Naive thymus-derived CD8-positive, alpha-beta T cell (primary cell): Measurements from ENCODE around the gene IFNAR2. TPM values are rescaled to one million over a fixed set of nuclear protein-coding genes. Genes with fewer than 3 reads are reported as not detected.
A peak's percentile ranks its signal among the peaks of the same experiment; 100 is the strongest.

Experiments used
- ATAC-seq, 2 donors: fragments of 150-1000 bp; cut with Tn5 transposase in 1 of 2; sonication (Bioruptor Pico), chemical (Tn5 transposase) in 1 of 2; 1 replicate in 1 of 2; 2 replicates in 1 of 2; pipeline ENCODE4 v1.10.0; 2021; ENCODE audit warnings: mild to moderate bottlenecking in 2 of 2, moderate library complexity in 2 of 2
- POLR2A ChIA-PET: fragments of 350-600 bp; sonication (Branson Sonifier 250); formaldehyde crosslinking; loops from one replicate; lab custom pipeline; 2021; ENCODE audit warnings: antibody characterized with exemption; lab: Charles Lee
- DNase-seq, 10 donors: peaks; one replicate each; pipeline versions ENCODE4 v3.0.0 to v3.0.0-alpha.2; 2020 to 2022
- H3K27ac Mint-ChIP-seq, 10 donors: one replicate each; pipeline ENCODE4 v1.8.0; 2020 to 2022; ENCODE audit warnings: mild to moderate bottlenecking in 10 of 10, mixed read lengths in 10 of 10, moderate library complexity in 4 of 10, inconsistent platforms in 1 of 10
- H3K27me3 Mint-ChIP-seq, 5 donors: one replicate each; pipeline ENCODE4 v1.8.0; 2021 to 2022; ENCODE audit warnings: mixed read lengths in 5 of 5
- H3K36me3 Mint-ChIP-seq, 3 donors: one replicate each; pipeline ENCODE4 v1.8.0; 2020 to 2022; ENCODE audit warnings: mixed read lengths in 3 of 3, mild to moderate bottlenecking in 2 of 3, inconsistent platforms in 1 of 3
- H3K4me1 Mint-ChIP-seq, 4 donors: one replicate each; pipeline ENCODE4 v1.8.0; 2021 to 2022; ENCODE audit warnings: mixed read lengths in 4 of 4
- H3K4me3 Mint-ChIP-seq, 10 donors: one replicate each; pipeline ENCODE4 v1.8.0; 2020 to 2022; ENCODE audit warnings: mild to moderate bottlenecking in 10 of 10, mixed read lengths in 10 of 10, moderate library complexity in 6 of 10, inconsistent platforms in 1 of 10
- H3K9me3 Mint-ChIP-seq, 9 donors: one replicate each; pipeline ENCODE4 v1.8.0; 2020 to 2022; ENCODE audit warnings: mixed read lengths in 9 of 9, mild to moderate bottlenecking in 3 of 9, inconsistent platforms in 1 of 9, moderate library complexity in 1 of 9
- polyA plus RNA-seq, 3 donors: library from polyadenylated mRNA; unstranded; fragments of 300-500 nt; fragmentation: Illumina TruSeq; gene quantifications; one replicate each; pipeline ENCODE4 v1.2.3, GENCODE V29; 2021
- total RNA-seq, 8 experiments: library from RNA in 2 of 8; stranded (reverse) in 2 of 8; gene quantifications; one replicate each; pipeline ENCODE4 v1.2.3 and lab custom pipeline; 2021 to 2026

Gene IFNAR2
- total and polyA plus RNA-seq, 5 experiments from 2014 or later = 53.9 to 72.9 (median 63.3) TPM

DNA sequence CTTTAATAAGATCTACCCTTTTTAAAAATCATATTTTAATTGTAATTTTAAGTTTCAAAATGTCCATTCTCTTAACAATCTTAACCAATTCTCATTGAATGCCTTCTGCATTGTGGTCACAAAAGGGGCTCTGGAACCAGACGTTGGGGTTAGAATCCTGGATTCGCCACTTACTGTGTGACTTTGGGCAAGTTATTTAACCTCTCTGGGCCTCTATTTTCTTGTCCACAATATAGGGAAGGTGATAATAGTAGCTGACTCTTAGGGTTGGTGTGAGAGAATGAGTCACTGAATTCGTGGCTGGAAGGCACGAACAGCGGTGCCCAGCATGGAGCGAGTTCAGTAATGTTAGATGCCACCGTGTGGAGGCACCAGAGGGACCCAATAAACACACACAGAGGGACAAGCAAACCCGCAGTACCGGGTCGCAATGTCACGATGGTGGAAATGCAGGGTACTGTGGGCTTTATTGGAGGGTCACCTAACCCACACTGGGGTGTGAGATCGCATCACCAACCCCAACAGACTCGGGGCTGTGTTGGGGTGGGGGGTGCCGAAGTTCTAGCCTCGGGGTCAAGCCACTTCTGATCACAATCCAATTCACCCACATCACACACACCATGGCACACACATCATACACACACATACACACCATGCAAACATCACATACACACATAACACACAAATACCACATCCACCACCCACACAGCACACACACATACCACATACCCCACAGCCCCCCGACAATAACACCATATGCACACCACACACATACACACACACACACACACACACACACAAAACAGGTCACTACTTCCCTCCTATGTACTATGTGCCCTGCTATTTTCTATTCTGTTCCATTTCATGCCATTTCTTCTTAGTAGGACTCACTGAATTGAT, 27.0 kb upstream of the IFNAR2 start:
- H3K4me3 Mint-ChIP-seq = no peak overlapping the region
- H3K36me3 Mint-ChIP-seq = no peaks in the 10 kb centered on the region
- H3K27me3 Mint-ChIP-seq = no peaks in the 10 kb centered on the region
- DNase-seq (no peak), ATAC-seq (no peak)
- H3K4me1 Mint-ChIP-seq = peaks cover 42 to 81% (median 65%) of the 10 kb centered on the region in 4 donors
- POLR2A ChIA-PET = interaction anchor here (0.6 to 2.9 kb wide), 4 partner anchors 11 to 159 kb away, joined by 3 to 18 read pairs (median 3); partner anchors contain the start of gene IFNAR1
- H3K27ac Mint-ChIP-seq = peak overlapping the region; percentile 20 to 88 (median 58)
- no peaks in the 10 kb centered on the region for H3K9me3 Mint-ChIP-seq

DNA sequence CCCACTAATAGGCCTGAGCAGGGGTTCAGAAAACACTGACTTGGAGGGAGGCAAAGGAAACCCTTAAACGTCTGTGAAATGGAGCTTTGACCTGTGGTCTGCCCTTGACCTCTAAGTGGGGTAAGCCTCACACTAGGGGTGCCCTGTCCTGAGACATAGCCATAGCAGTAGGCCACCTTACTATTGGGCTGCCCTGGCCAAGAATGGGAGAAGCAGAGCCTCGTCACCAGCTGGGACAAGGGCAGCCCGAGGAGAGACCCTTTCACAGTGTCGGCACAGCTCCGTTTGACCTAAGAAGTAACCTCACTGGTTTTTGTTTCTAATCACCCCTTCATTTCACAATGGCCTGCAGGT, 26.4 kb upstream of the IFNAR2 start:
- Mint-ChIP-seq H3K36me3 (no peaks in the 10 kb centered on the region), H3K4me1 (peaks cover 45 to 84% (median 71%) of the 10 kb centered on the region in 4 donors), H3K27me3 (no peaks in the 10 kb centered on the region), H3K4me3 (no peak overlapping the region), H3K27ac (peak overlapping the region in 9 of 10 donors; percentile 17 to 88 (median 64)), H3K9me3 (peaks cover 0 to 2% (median 0%) of the 10 kb centered on the region in 9 donors)
- ATAC-seq = no peak
- DNase-seq = no peak
- POLR2A ChIA-PET = interaction anchor here (0.8 to 2.9 kb wide), 4 partner anchors 11 to 158 kb away, joined by 3 to 18 read pairs (median 4); partner anchors contain the start of gene IFNAR1

DNA sequence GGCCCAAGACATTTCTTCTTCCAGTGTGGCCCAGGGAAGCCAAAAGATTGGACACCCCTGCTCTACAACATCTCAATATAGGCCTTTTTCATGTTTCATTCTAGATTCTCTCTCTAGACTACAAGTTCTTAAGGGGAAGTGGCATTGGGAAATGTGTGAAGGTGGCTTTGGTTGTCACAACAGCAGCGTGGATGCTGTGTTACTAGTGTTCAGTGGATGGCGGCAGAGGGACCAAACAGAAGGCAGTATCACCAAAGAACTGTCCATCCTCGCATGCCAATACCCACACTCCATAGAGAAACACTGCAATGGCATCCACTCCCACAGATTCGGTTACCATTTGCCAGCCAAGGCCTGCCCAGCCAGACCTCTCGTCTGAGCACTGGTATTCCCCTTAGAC, 24.3 kb upstream of the IFNAR2 start:
- DNase-seq = peak in 2 of 10 donors; percentile 30 to 32
- H3K4me1 Mint-ChIP-seq = peaks cover 41 to 82% (median 69%) of the 10 kb centered on the region in 4 donors
- H3K27ac Mint-ChIP-seq = peak overlapping the region; percentile 50 to 95 (median 84)
- H3K36me3 Mint-ChIP-seq = no peaks in the 10 kb centered on the region
- no peaks in the 10 kb centered on the region for H3K27me3 Mint-ChIP-seq
- ATAC-seq = peak; percentile 27 to 63
- POLR2A ChIA-PET = interaction anchor here (0.6 to 2.9 kb wide), 10 partner anchors 8 to 275 kb away, joined by 3 to 18 read pairs (median 4); partner anchors contain the start of genes IFNAR1, IL10RB and TMEM50B
- H3K4me3 Mint-ChIP-seq = peak overlapping the region; percentile 4 to 80 (median 64)
- H3K9me3 Mint-ChIP-seq = peaks cover 0 to 4% (median 0%) of the 10 kb centered on the region in 9 donors

DNA sequence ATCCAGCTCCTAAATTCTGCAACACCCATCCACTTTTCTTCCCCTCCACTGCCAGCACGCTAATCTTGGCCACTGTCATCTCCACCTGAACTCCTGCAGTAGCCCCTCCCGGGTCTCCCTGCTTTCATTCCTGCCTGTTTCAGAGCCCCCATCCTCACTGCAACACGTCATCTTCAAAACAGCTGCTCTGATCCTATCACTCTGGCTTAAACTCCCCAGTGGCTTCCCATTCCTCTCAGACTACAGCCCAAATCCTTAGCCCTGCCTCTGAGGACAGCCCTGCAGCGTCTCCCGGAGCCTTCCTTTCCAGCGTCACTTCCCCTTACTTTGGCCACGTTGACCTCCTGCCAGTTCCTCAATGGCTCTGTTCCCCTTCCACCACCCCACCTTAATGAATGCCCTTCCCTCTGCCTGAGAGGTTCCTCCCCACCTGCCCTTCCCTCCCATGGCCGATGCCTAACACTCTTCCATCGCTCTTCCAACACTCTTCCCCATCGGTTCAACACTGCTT, 22.9 kb upstream of the IFNAR2 start:
- Mint-ChIP-seq H3K4me3 (peak overlapping the region in 8 of 10 donors; percentile 7 to 67 (median 58)), H3K9me3 (peaks cover 0 to 4% (median 0%) of the 10 kb centered on the region in 9 donors), H3K4me1 (peaks cover 41 to 86% (median 76%) of the 10 kb centered on the region in 4 donors), H3K36me3 (no peaks in the 10 kb centered on the region), H3K27ac (peak overlapping the region; percentile 69 to 92 (median 84)), H3K27me3 (no peaks in the 10 kb centered on the region)
- DNase-seq = no peak
- no peak for ATAC-seq
- POLR2A ChIA-PET = interaction anchor here (0.6 to 0.7 kb wide), 2 partner anchors 51 to 1447 kb away, joined by 3 to 4 read pairs; no protein-coding TSS in a partner anchor

DNA sequence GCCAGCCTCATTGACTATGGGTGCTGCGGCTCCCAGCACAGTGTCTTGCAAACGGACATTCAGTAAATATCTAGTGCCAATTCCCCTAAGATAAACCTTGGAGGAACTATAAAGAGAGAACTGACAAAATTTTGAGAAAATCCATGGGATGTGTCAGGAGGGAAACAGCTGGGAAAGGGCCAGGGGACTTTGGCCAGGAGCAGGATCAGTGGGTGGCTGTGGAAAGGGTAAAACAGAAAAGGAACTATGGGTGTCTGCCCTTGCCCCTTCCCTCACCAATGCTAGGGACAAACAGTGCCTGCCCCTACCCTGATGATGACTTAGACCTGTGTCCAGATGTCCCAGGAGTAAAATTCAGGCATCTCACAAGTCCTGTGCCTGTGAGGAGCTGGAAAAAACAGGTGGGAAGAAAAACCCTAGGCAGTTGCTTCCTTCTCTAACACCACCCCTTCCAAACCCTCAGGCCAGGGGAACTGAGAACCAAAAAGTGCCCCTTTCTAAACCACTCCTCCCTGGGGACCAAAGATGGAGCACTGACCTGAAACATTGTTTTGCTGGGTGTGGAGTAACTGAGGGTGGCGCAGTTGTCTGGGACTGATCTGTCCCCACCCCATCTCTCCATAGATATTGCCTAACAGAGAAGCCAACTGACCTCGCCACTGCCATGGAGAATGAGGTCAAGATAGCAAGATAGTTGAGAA, 22.1 kb upstream of the IFNAR2 start:
- DNase-seq (no peak), ATAC-seq (no peak)
- Mint-ChIP-seq H3K4me3 (peak overlapping the region in 6 of 10 donors; percentile 7 to 63 (median 48)), H3K36me3 (no peaks in the 10 kb centered on the region), H3K27me3 (no peaks in the 10 kb centered on the region), H3K4me1 (peaks cover 44 to 85% (median 79%) of the 10 kb centered on the region in 4 donors), H3K27ac (peak overlapping the region in 9 of 10 donors; percentile 39 to 92 (median 73)), H3K9me3 (peaks cover 0 to 4% (median 0%) of the 10 kb centered on the region in 9 donors)
- POLR2A ChIA-PET = interaction anchor here (0.6 kb wide), 2 partner anchors 76 to 1448 kb away, joined by 3 read pairs; no protein-coding TSS in a partner anchor

DNA sequence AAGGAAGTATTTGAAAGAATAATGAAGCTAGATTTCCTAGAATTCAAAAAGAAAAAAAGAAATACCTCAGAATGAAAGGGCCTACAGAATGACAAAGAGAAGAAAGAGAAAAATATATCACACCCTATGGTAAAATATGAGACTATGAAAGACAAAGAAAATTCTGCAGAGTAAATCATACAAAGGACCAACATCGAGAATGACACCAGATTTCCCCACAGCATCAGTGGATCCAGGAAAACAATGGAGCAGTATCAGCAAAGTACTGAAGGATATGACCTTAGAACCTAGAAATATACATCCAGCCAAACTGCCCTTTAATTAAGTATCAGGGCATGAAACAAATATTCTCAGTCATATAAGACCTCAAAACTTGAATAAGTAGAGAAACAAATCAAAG, 21.2 kb upstream of the IFNAR2 start:
- peak overlapping the region in 1 of 10 donors; percentile 25 for H3K4me3 Mint-ChIP-seq
- POLR2A ChIA-PET = no interaction called here

DNA sequence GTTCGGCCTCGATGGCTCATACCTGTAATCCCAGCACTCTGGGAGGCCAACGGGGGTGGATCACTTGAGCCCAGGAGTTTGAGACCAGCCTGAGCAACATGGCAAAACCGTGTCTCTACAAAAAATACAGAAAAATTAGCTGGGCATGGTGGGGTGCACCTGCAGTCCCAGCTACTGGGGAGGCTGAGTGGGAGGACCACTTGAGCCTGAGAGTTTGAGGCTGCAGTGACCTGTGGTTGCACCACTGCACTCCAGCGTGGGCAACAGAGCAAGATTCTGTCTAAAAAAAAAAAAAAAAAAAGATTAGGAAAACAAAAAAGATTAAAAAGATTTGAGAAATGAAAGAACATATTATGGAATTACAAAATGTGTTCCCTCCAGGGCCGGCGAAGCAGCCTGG, 18.4 kb upstream of the IFNAR2 start:
- H3K36me3 Mint-ChIP-seq = no peaks in the 10 kb centered on the region
- POLR2A ChIA-PET = interaction anchor here (0.7 kb wide), 1 partner anchor 63 kb away, joined by 5 read pairs; no protein-coding TSS in a partner anchor
- ATAC-seq = no peak
- peaks cover 42 to 86% (median 84%) of the 10 kb centered on the region in 4 donors for H3K4me1 Mint-ChIP-seq
- H3K4me3 Mint-ChIP-seq = peak overlapping the region in 6 of 10 donors; percentile 26 to 68 (median 42)
- no peak for DNase-seq
- H3K9me3 Mint-ChIP-seq = peaks cover 0 to 15% (median 2%) of the 10 kb centered on the region in 9 donors
- H3K27ac Mint-ChIP-seq = peak overlapping the region in 9 of 10 donors; percentile 51 to 99 (median 84)
- H3K27me3 Mint-ChIP-seq = no peaks in the 10 kb centered on the region

More for the DNA sequence above, 21.2 kb upstream of the IFNAR2 start:
- ATAC-seq = no peak
- Mint-ChIP-seq H3K9me3 (peaks cover 0 to 4% (median 0%) of the 10 kb centered on the region in 9 donors), H3K27ac (peak overlapping the region in 4 of 10 donors; percentile 19 to 92 (median 81)), H3K36me3 (no peaks in the 10 kb centered on the region), H3K4me1 (peaks cover 42 to 85% (median 79%) of the 10 kb centered on the region in 4 donors), H3K27me3 (no peaks in the 10 kb centered on the region)
- no peak for DNase-seq

DNA sequence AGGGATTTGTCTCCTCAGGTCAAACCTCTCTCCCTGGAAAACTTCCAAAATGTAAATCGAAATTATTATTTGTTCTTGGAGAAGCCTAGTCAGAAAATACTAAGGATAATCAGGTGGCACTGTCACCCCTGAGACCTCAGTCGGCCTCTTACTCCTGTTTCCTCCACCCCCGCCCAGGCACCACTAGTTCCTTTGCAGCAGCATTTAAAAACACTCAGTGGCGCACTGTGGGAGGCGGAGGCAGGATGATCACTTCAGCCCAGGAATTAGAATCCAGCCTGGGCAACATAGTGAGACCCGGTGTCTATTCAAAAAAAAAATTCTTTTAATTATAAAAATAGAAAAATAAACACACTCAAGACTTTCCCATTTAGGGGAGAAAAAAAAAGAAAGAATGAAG, 18.0 kb upstream of the IFNAR2 start:
- POLR2A ChIA-PET = interaction anchor here (0.9 kb wide), 1 partner anchor 26 kb away, joined by 4 read pairs; no protein-coding TSS in a partner anchor
- peak overlapping the region in 9 of 10 donors; percentile 9 to 88 (median 83) for H3K4me3 Mint-ChIP-seq
- no peak for DNase-seq

DNA sequence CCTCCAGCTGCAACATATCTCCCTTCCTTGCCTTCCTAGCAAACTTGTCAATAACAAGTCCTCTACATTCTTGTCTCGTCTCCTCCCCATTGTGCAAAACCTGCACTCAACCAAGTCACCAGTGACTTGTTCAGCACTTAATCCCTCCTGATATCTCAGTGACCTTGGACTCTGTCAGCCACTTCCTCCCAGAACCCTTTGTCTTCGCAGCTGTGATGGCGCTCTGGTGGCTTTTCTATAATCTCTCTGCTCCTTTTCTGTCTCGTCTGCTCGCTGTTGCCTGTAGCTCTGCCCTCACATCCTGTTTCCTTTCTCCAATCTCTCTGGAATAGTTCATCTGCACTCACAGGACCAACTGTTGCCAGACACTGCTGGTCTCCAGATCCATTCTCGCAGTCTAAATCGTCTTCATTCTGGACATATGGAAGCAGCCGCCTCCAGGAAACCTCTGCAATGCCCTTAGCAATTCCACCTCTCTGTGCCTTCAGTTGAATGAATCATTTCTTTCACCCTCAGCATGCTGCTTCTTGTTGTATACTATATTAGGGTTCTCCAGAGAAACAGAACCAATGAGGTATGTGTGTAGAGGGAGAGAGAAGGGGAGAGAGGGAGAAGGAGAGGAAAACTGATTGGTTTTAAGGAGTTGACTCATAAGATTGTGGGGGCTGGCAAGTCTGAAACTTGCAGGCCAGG, 17.4 kb upstream of the IFNAR2 start:
- DNase-seq = peak in 2 of 10 donors; percentile 38 to 41
- ATAC-seq = peak; percentile 43 to 46
- Mint-ChIP-seq H3K4me3 (peak overlapping the region; percentile 42 to 88 (median 81)), H3K27ac (peak overlapping the region; percentile 87 to 99 (median 93)), H3K36me3 (peaks cover 0 to 1% (median 0%) of the 10 kb centered on the region in 3 donors), H3K9me3 (peaks cover 0 to 15% (median 2%) of the 10 kb centered on the region in 9 donors), H3K27me3 (no peaks in the 10 kb centered on the region), H3K4me1 (peaks cover 40 to 88% (median 84%) of the 10 kb centered on the region in 4 donors)
- POLR2A ChIA-PET = interaction anchor here (0.5 to 0.9 kb wide), 3 partner anchors 26 to 149 kb away, joined by 4 to 7 read pairs (median 4); partner anchors contain the start of gene IFNAR1

More for the DNA sequence above, 18.0 kb upstream of the IFNAR2 start:
- Mint-ChIP-seq H3K4me1 (peaks cover 44 to 88% (median 85%) of the 10 kb centered on the region in 4 donors), H3K9me3 (peaks cover 0 to 15% (median 2%) of the 10 kb centered on the region in 9 donors), H3K36me3 (no peaks in the 10 kb centered on the region), H3K27ac (peak overlapping the region; percentile 60 to 99 (median 93)), H3K27me3 (no peaks in the 10 kb centered on the region)
- no peak for ATAC-seq

DNA sequence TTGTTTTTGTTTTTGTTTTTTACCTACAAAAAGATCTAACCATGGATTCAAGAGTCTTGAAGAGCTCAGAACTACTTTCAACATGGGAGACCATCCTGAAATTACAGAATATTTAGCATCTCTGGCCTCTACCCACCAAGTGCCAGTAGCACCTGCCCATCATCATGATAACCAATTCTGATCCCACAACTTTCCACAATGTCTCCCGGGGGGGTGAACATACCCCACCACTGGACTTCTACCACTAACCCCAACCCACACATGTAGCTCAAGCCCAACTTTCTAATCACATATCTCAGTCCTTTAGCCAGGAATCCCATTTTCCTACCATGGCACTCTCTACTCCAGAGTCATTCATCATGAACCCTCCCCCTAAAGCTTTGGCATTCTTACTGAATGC, 15.7 kb upstream of the IFNAR2 start:
- Mint-ChIP-seq H3K36me3 (peaks cover 0 to 8% (median 1%) of the 10 kb centered on the region in 3 donors), H3K4me1 (peaks cover 42 to 87% (median 85%) of the 10 kb centered on the region in 4 donors), H3K27me3 (no peaks in the 10 kb centered on the region), H3K4me3 (peak overlapping the region in 7 of 10 donors; percentile 5 to 80 (median 55)), H3K27ac (peak overlapping the region; percentile 86 to 99 (median 93)), H3K9me3 (peaks cover 0 to 24% (median 3%) of the 10 kb centered on the region in 9 donors)
- ATAC-seq (no peak), DNase-seq (no peak)
- POLR2A ChIA-PET = interaction anchor here (0.7 to 1.4 kb wide), 6 partner anchors 9 to 148 kb away, joined by 3 to 10 read pairs (median 4); partner anchors contain the start of gene IFNAR1

DNA sequence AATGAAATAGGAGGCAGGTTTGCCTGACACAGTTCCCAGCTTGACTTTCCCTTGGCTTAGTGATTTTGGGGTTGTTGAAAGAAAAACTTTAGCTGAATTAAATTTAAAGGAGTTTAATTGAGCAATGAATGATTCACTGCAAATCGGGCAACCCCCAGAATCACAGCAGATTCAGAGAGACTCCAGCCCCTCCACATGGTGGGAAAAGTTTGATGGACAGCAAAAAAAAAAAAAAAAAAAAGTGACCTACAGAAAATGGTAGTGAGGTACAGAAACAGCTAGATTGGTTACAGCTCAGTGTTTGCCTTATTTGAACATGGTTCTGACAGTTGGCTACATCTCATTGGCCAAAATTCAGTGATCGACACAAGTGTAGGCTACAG, 12.6 kb upstream of the IFNAR2 start:
- H3K27me3 Mint-ChIP-seq = no peaks in the 10 kb centered on the region
- H3K9me3 Mint-ChIP-seq = peaks cover 0 to 26% (median 7%) of the 10 kb centered on the region in 9 donors
- peak overlapping the region in 8 of 10 donors; percentile 72 to 99 (median 90) for H3K27ac Mint-ChIP-seq
- peaks cover 47 to 86% (median 79%) of the 10 kb centered on the region in 4 donors for H3K4me1 Mint-ChIP-seq
- ATAC-seq (no peak), DNase-seq (no peak)
- POLR2A ChIA-PET = interaction anchor here (0.7 to 1.0 kb wide), 4 partner anchors 15 to 274 kb away, joined by 4 to 8 read pairs (median 5); partner anchors contain the start of gene DNAJC28
- H3K4me3 Mint-ChIP-seq = peak overlapping the region in 2 of 10 donors; percentile 77 to 89
- H3K36me3 Mint-ChIP-seq = peaks cover 0 to 10% (median 8%) of the 10 kb centered on the region in 3 donors
